IPS DF 4.7 (cell line): ENCODE measurements around the gene DNAJC12.
"Not testable (repeated sequence)": the region's sequence is repeated elsewhere in the genome, so short reads cannot be mapped to it uniquely, and the experiment has no call there.

Source experiments
- DNase-seq: peaks from one replicate; pipeline ENCODE4 v3.0.0-alpha.2; 2013; ENCODE audit warnings: low spot score; ENCODE audit errors: extremely low read depth

Gene DNAJC12

GRCh38 chr10:67764012-67764822, 73.8 kb downstream of the DNAJC12 start:
- DNase-seq, result peak; percentile 56

DNA sequence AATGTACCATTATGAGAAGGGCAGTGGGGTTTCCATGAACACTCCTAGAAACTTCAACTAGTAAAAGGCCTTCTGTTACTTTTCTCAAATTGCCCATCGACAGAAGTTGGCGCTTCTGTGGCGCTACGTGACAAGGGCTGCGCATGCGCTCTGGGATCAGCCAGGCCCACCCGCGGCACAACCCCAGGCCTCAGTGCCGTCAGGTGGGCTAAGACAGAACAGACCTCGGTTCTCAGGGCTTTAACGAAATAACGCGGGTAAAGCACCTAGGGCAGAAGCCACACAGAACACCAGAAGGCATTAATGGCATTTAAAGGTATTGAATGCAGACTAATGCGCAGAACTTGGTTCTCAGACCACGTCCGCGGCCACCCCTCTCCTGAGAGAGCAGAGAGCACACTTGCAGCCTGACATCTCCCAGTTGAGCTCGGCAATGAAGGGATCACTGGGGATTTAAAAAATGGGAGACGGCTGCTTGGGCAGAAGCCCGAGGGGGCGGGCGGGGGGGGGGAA, 74.4 kb downstream of the DNAJC12 start:
- DNase-seq, result no peak

GRCh38 chr10:67762567-67762966, 75.4 kb downstream of the DNAJC12 start:
- DNase-seq, result not testable (repeated sequence)

GRCh38 chr10:67760272-67760671, 77.7 kb downstream of the DNAJC12 start:
- DNase-seq, result no peak
